BLaER1 treated with 17β-estradiol and CSF1 and Interleukin-3, amounts not matched to agents 10 nM and 100 nM (cell line): ENCODE measurements around the gene VIT.
A peak's percentile ranks its signal among the peaks of the same experiment; 100 is the strongest.

ENCODE experiments used
- H3K27ac ChIP-seq, 11 experiments: shearing (Covaris generic); formaldehyde crosslinking; 2 replicates each; pipeline ENCODE4 v1.8.1; 2022
- H3K27me3 ChIP-seq, 11 experiments: shearing (Covaris generic); formaldehyde crosslinking; 2 replicates each; pipeline ENCODE4 v1.8.1; 2022
- H3K36me3 ChIP-seq, 11 experiments: shearing (Covaris generic); formaldehyde crosslinking; 2 replicates each; pipeline ENCODE4 v1.8.1; 2022
- H3K4me1 ChIP-seq, 10 experiments: shearing (Covaris generic); formaldehyde crosslinking; 2 replicates each; pipeline ENCODE4 v1.8.1; 2022
- H3K4me2 ChIP-seq, 11 experiments: shearing (Covaris generic); formaldehyde crosslinking; 2 replicates each; pipeline ENCODE4 v1.8.1; 2022
- H3K4me3 ChIP-seq, 10 experiments: shearing (Covaris generic); formaldehyde crosslinking; 2 replicates each; pipeline ENCODE4 v1.8.1; 2022
- H3K9ac ChIP-seq, 11 experiments: shearing (Covaris generic); formaldehyde crosslinking; 2 replicates each; pipeline ENCODE4 v1.8.1; 2022
- H3K9me3 ChIP-seq, 11 experiments: shearing (Covaris generic); formaldehyde crosslinking; replicated peaks in 1 of 11; 2 replicates each; pipeline ENCODE4 v1.8.1; 2022
- H4K20me1 ChIP-seq, 11 experiments: shearing (Covaris generic); formaldehyde crosslinking; 2 replicates each; pipeline ENCODE4 v1.8.1; 2022
- Cebpa-rat ChIP-seq, 11 experiments: shearing (Covaris generic); IDR thresholded peaks; 2 replicates each; pipeline ENCODE4 v1.8.1; 2022

Gene VIT

GRCh38 chr2:36737131-36737750 lies 40.7 kb downstream of the VIT start:
- Histone ChIP-seq H3K27ac (no peak overlapping the region), H3K4me3 (no peak overlapping the region), H3K36me3 (no peaks in the 10 kb centered on the region), H3K27me3 (no peaks in the 10 kb centered on the region), H3K4me1 (peaks cover 0 to 19% (median 11%) of the 10 kb centered on the region in 10 experiments; a peak in 13 of 20 replicates), H3K9ac (no peak overlapping the region), H4K20me1 (no peaks in the 10 kb centered on the region), H3K4me2 (no peak overlapping the region), H3K9me3 (no peaks in the 10 kb centered on the region)
- TF ChIP-seq Cebpa-rat (IDR thresholded peaks at IDR 0.05) = no peak

GRCh38 chr2:36740061-36740460 lies 43.6 kb downstream of the VIT start:
- Histone ChIP-seq H3K4me1 (peaks cover 0 to 19% (median 11%) of the 10 kb centered on the region in 10 experiments; a peak in 13 of 20 replicates), H3K9me3 (peaks cover 0 to 4% (median 0%) of the 10 kb centered on the region in 11 experiments; a peak in 1 of 22 replicates), H3K36me3 (no peaks in the 10 kb centered on the region), H4K20me1 (no peaks in the 10 kb centered on the region), H3K9ac (no peak overlapping the region), H3K4me3 (no peak overlapping the region), H3K4me2 (peak overlapping the region in 8 of 11 experiments; percentile 1 to 41 (median 34); a peak in 14 of 22 replicates), H3K27ac (no peak overlapping the region), H3K27me3 (no peaks in the 10 kb centered on the region)
- TF ChIP-seq Cebpa-rat (IDR thresholded peaks at IDR 0.05) = no peak

- Histone ChIP-seq H3K4me3 (no peak overlapping the region), H4K20me1 (no peaks in the 10 kb centered on the region), H3K9me3 (peaks cover 0 to 4% (median 0%) of the 10 kb centered on the region in 11 experiments; a peak in 1 of 22 replicates), H3K4me2 (peak overlapping the region in 4 of 11 experiments; percentile 5 to 29 (median 10); a peak in 3 of 22 replicates), H3K27me3 (no peaks in the 10 kb centered on the region), H3K27ac (no peak overlapping the region), H3K9ac (no peak overlapping the region), H3K36me3 (no peaks in the 10 kb centered on the region), H3K4me1 (peaks cover 0 to 19% (median 11%) of the 10 kb centered on the region in 10 experiments; a peak in 13 of 20 replicates)
- TF ChIP-seq Cebpa-rat (IDR thresholded peaks at IDR 0.05) = no peak
Observed at GRCh38 chr2:36741188-36741837, 44.8 kb downstream of the VIT start.

GRCh38 chr2:36743954-36744353 lies 47.4 kb downstream of the VIT start:
- peaks cover 0 to 19% (median 11%) of the 10 kb centered on the region in 10 experiments; a peak in 13 of 20 replicates for H3K4me1 ChIP-seq
- no peak for TF ChIP-seq Cebpa-rat (IDR thresholded peaks at IDR 0.05)
- no peak overlapping the region for H3K27ac ChIP-seq
- no peaks in the 10 kb centered on the region for H3K36me3 ChIP-seq
- peaks cover 0 to 4% (median 0%) of the 10 kb centered on the region in 11 experiments; a peak in 1 of 22 replicates for H3K9me3 ChIP-seq
- H3K9ac ChIP-seq = no peak overlapping the region
- no peak overlapping the region for H3K4me3 ChIP-seq
- no peaks in the 10 kb centered on the region for H3K27me3 ChIP-seq
- no peaks in the 10 kb centered on the region for H4K20me1 ChIP-seq
- no peak overlapping the region for H3K4me2 ChIP-seq

GRCh38 chr2:36748166-36748565 lies 51.7 kb downstream of the VIT start:
- Histone ChIP-seq H3K4me3 (no peak overlapping the region), H4K20me1 (no peaks in the 10 kb centered on the region), H3K9me3 (peaks cover 0 to 4% (median 0%) of the 10 kb centered on the region in 11 experiments; a peak in 1 of 22 replicates), H3K27ac (no peak overlapping the region), H3K36me3 (no peaks in the 10 kb centered on the region), H3K4me1 (no peaks in the 10 kb centered on the region), H3K4me2 (no peak overlapping the region), H3K9ac (no peak overlapping the region), H3K27me3 (no peaks in the 10 kb centered on the region)
- TF ChIP-seq Cebpa-rat (IDR thresholded peaks at IDR 0.05) = no peak

GRCh38 chr2:36750101-36750500 lies 53.6 kb downstream of the VIT start:
- H3K4me1 ChIP-seq = peaks cover 0 to 4% (median 0%) of the 10 kb centered on the region in 10 experiments; a peak in 1 of 20 replicates
- no peaks in the 10 kb centered on the region for H3K9me3 ChIP-seq
- H3K27ac ChIP-seq = no peak overlapping the region
- no peak overlapping the region for H3K4me2 ChIP-seq
- no peaks in the 10 kb centered on the region for H4K20me1 ChIP-seq
- no peaks in the 10 kb centered on the region for H3K27me3 ChIP-seq
- H3K9ac ChIP-seq = no peak overlapping the region
- no peak for TF ChIP-seq Cebpa-rat (IDR thresholded peaks at IDR 0.05)
- H3K4me3 ChIP-seq = no peak overlapping the region
- H3K36me3 ChIP-seq = no peaks in the 10 kb centered on the region

- H3K4me1 ChIP-seq = peaks cover 0 to 4% (median 0%) of the 10 kb centered on the region in 10 experiments; a peak in 1 of 20 replicates
- no peaks in the 10 kb centered on the region for H3K36me3 ChIP-seq
- no peak overlapping the region for H3K4me3 ChIP-seq
- H3K27me3 ChIP-seq = no peaks in the 10 kb centered on the region
- no peaks in the 10 kb centered on the region for H4K20me1 ChIP-seq
- no peak overlapping the region for H3K4me2 ChIP-seq
- H3K27ac ChIP-seq = no peak overlapping the region
- no peaks in the 10 kb centered on the region for H3K9me3 ChIP-seq
- H3K9ac ChIP-seq = no peak overlapping the region
- no peak for TF ChIP-seq Cebpa-rat (IDR thresholded peaks at IDR 0.05)
Observed at GRCh38 chr2:36753706-36754221, 57.3 kb downstream of the VIT start.

- Histone ChIP-seq H3K4me3 (no peak overlapping the region), H3K9ac (no peak overlapping the region), H3K27me3 (no peaks in the 10 kb centered on the region), H3K4me2 (no peak overlapping the region), H3K36me3 (no peaks in the 10 kb centered on the region), H3K27ac (no peak overlapping the region), H3K4me1 (peaks cover 0 to 4% (median 0%) of the 10 kb centered on the region in 10 experiments; a peak in 1 of 20 replicates), H4K20me1 (no peaks in the 10 kb centered on the region), H3K9me3 (no peaks in the 10 kb centered on the region)
- TF ChIP-seq Cebpa-rat (IDR thresholded peaks at IDR 0.05) = no peak
Observed at GRCh38 chr2:36754578-36754977, 58.1 kb downstream of the VIT start.

GRCh38 chr2:36756438-36756837 lies 59.9 kb downstream of the VIT start:
- TF ChIP-seq Cebpa-rat (IDR thresholded peaks at IDR 0.05) = no peak
- no peak overlapping the region for H3K27ac ChIP-seq

More at GRCh38 chr2:36756438-36756837, 59.9 kb downstream of the VIT start:
- Histone ChIP-seq H3K36me3 (no peaks in the 10 kb centered on the region), H3K4me3 (no peak overlapping the region), H3K9ac (no peak overlapping the region), H3K27me3 (no peaks in the 10 kb centered on the region), H3K4me1 (peaks cover 0 to 4% (median 0%) of the 10 kb centered on the region in 10 experiments; a peak in 1 of 20 replicates), H3K9me3 (no peaks in the 10 kb centered on the region), H3K4me2 (no peak overlapping the region), H4K20me1 (no peaks in the 10 kb centered on the region)
